Ovary (tissue), 9 donors: Measurements from ENCODE around the gene KCNAB2. TPM values are rescaled to one million over a fixed set of nuclear protein-coding genes. Genes with fewer than 3 reads are reported as not detected.

Experiments
- DNase-seq, 5 donors: peaks; one replicate each; pipeline ENCODE4 v3.0.0-alpha.2; 2019 to 2020
- H3K27ac ChIP-seq, 2 donors: fragments of 200-600 bp; one replicate each; pipeline versions ENCODE4 v1.5.1 to v1.8.0; 2019 to 2022
- H3K27me3 ChIP-seq: fragments of 200-600 bp; one replicate; pipeline ENCODE4 v1.8.0; 2022
- H3K36me3 ChIP-seq: fragments of 200-600 bp; sonication (generic); one replicate; pipeline ENCODE4 v1.5.1; 2019
- H3K4me1 ChIP-seq: one replicate; pipeline ENCODE4 v1.8.1; 2013; ENCODE audit warnings: mild to moderate bottlenecking, moderate library complexity; ENCODE audit not compliant: insufficient read depth
- H3K4me3 ChIP-seq: fragments of 200-600 bp; sonication (generic); one replicate; pipeline ENCODE4 v1.5.1; 2017
- H3K9me3 ChIP-seq, 2 donors: fragments of 200-600 bp in 1 of 2; sonication (generic) in 1 of 2; one replicate each; pipeline versions ENCODE4 v1.5.1 to v1.8.1; 2013 to 2019; ENCODE audit warnings: mild to moderate bottlenecking in 1 of 2, moderate library complexity in 1 of 2
- EP300 ChIP-seq: sonication (generic); formaldehyde crosslinking; IDR thresholded peaks from one replicate; pipeline ENCODE4 v1.6.1; 2017; ENCODE audit warnings: antibody characterized with exemption
- POLR2A ChIP-seq: fragments of 450-650 bp; IDR thresholded peaks from one replicate; pipeline ENCODE4 v1.6.1; 2017; ENCODE audit warnings: antibody characterized with exemption, mild to moderate bottlenecking, moderate library complexity
- WGBS, 3 donors: extraction: QIAGEN DNeasy Blood & Tissue Kit in 1 of 3; methylation state at CpG; one replicate each; pipeline versions ENCODE4 v1.1.5 to v1.1.7; 2013 to 2017; 5-methylcytosine and 5-hydroxymethylcytosine counted together
- intact Hi-C, 4 donors: fragments of 100-400 bp; cut with DNase I; formaldehyde crosslinking; loops; one replicate each; pipeline versions ENCODE4 v1.11.0 to v1.15.1; 2022 to 2023
- polyA plus RNA-seq, 2 donors: library from polyadenylated mRNA; stranded (reverse); fragments of 200-250 nt in 1 of 2; fragments of 350-450 nt in 1 of 2; fragmentation: Illumina TruSeq in 1 of 2; extraction: RNeasy Lipid Tissue Mini Kit (QIAGEN cat#74804) in 1 of 2; gene quantifications; one replicate each; pipeline ENCODE4 v1.2.3, GENCODE V29; 2013 to 2014
- total RNA-seq, 7 donors: library from RNA; depleted of rRNA in 2 of 7; stranded (reverse); fragments of >200 nt in 2 of 7; fragmentation: NEBNext Ultra II Directional in 3 of 7; extraction: Animal tissue kit (Norgen Biotek cat#: 25700) in 3 of 7; gene quantifications; one replicate each; pipeline versions ENCODE4 v1.1.0 to v1.2.4, GENCODE V29; 2016 to 2023
- TF ChIP-seq, protein P1 (sequence below), 3 donors: fragments of 450-650 bp in 2 of 3; fragments of 200-600 bp in 1 of 3; IDR thresholded peaks; one replicate each; pipeline versions ENCODE4 v1.5.1 to v1.8.0; 2016 to 2022; ENCODE audit warnings: antibody characterized with exemption in 3 of 3, mild to moderate bottlenecking in 1 of 3
- donor health status: DM: no; HTN: no; CAD: no; lungs with moderate emphysema.
- donor health status: DM: no; HTN: no; CAD: no.
- donor health status: Bipolar disorder and iron deficiency.
- donor health status: DM: yes; HTN: yes; CAD: no.
- donor health status: DM: no; HTN: no; CAD: no.
- donor health status: DM: yes; HTN: yes; CAD: no.

Gene KCNAB2
- total and polyA plus RNA-seq, 9 donors = 2.9 to 18.3 (median 7.1) TPM

DNA sequence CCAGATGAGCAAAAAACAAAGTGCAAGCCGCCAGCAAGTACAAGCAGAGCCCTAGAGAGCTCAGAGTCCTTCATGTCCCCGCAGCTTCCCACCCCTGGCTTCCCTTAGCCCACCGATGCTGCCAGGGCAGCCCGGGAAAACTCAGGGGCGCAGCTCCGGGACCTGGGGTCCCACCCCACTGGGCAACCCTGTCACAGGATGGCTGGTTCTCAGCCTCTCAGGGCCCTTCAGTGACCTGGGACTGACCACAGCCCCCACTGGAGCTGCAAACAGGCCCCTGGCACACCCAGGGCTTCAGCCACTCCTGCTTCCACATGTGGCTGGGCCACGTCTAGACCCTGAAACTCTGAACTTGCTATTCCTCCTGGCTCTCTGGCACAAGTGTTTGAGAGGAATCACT, 84.9 kb downstream of the KCNAB2 start:
- TF ChIP-seq, protein P1, sequence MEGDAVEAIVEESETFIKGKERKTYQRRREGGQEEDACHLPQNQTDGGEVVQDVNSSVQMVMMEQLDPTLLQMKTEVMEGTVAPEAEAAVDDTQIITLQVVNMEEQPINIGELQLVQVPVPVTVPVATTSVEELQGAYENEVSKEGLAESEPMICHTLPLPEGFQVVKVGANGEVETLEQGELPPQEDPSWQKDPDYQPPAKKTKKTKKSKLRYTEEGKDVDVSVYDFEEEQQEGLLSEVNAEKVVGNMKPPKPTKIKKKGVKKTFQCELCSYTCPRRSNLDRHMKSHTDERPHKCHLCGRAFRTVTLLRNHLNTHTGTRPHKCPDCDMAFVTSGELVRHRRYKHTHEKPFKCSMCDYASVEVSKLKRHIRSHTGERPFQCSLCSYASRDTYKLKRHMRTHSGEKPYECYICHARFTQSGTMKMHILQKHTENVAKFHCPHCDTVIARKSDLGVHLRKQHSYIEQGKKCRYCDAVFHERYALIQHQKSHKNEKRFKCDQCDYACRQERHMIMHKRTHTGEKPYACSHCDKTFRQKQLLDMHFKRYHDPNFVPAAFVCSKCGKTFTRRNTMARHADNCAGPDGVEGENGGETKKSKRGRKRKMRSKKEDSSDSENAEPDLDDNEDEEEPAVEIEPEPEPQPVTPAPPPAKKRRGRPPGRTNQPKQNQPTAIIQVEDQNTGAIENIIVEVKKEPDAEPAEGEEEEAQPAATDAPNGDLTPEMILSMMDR (IDR thresholded peaks at IDR 0.05) = no peak
- TF ChIP-seq POLR2A = no peak
- TF ChIP-seq EP300 = no peak
- DNase-seq = no peak

DNA sequence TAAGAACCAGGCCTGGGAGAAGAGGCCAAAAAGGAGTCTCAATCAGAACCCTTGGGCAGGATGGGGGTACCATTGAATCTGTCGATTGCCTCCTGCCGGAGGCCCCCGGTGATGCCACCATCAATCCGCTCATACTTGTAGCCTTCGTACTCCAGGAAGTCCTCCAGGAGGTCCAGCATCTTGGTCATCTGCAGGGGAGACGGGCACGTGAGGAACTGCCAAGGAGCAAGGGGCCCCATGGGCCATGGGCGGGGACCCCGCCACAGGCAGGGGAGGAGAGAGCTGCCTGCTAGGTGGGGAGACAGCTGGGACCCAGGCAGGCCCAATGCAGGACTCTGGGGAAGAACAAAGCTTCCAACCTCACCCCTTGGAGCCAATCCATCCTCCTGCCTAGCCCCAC, 85.9 kb downstream of the KCNAB2 start:
- Histone ChIP-seq H3K4me3 (no peak overlapping the region), H3K27ac (no peak overlapping the region), H3K9me3 (no peaks in the 10 kb centered on the region), H3K27me3 (no peaks in the 10 kb centered on the region), H3K4me1 (peaks cover 3% of the 10 kb centered on the region), H3K36me3 (no peaks in the 10 kb centered on the region)
- no peak for TF ChIP-seq EP300
- TF ChIP-seq, protein P1 (IDR thresholded peaks at IDR 0.05) = no peak
- no peak for TF ChIP-seq POLR2A
- no peak for DNase-seq
- 88 to 89% (median 88%) methylated on average over 9 of the region's 9 CpGs for WGBS, 3 donors
- intact Hi-C loops = no loop called here

More for the DNA sequence above, 84.9 kb downstream of the KCNAB2 start:
- Histone ChIP-seq H3K27ac (no peak overlapping the region), H3K4me1 (peaks cover 3% of the 10 kb centered on the region), H3K9me3 (no peaks in the 10 kb centered on the region), H3K36me3 (no peaks in the 10 kb centered on the region), H3K4me3 (no peak overlapping the region), H3K27me3 (no peaks in the 10 kb centered on the region)
- intact Hi-C loops = no loop called here
- 65 to 84% (median 75%) methylated on average over 2 to 7 of the region's 7 CpGs for WGBS, 3 donors

DNA sequence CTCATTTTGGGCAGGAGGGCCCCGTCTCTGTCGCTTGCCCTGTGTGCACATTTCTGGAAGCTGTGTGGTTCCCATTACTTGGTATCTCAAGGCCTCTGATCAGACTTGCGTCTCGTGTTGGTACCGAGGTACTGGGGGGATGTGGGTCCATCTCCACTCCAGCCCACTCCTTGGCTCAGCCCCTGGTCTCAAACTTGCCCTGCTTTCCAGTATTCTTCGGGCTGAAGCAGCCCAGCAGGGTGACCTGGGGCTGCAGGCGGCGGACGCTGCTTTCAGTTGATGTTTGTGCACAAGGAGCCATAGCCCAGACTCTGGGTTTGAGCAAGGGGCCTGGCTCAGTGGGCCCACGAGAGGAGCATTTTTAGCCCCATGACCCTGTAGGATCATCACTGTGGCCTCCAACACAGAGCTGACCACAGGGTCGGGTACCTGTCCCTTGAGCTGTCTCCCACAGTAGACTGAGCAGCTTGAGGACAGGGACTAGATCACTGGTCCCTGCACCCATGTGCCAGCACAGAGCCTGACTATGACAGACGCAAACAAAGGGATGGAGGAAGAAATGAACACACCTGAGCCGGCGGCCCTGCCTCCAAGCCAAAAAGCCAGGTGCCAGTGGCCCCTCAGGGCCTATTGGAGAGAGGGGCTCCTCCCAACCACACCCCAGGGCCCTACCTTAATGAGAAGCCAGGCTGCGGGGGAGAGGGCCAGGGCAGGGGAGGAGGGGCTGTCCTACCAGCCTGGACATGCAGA, 87.6 kb downstream of the KCNAB2 start:
- 82 to 89% (median 83%) methylated on average over 15 of the region's 15 CpGs for WGBS, 3 donors
- no peak for TF ChIP-seq EP300
- TF ChIP-seq, protein P1 (IDR thresholded peaks at IDR 0.05) = no peak
- no peak for TF ChIP-seq POLR2A
- no peaks in the 10 kb centered on the region for H3K36me3 ChIP-seq
- intact Hi-C loops = no loop called here
- DNase-seq = no peak
- no peak overlapping the region for H3K4me3 ChIP-seq
- no peaks in the 10 kb centered on the region for H3K27me3 ChIP-seq
- H3K9me3 ChIP-seq = no peaks in the 10 kb centered on the region
- H3K4me1 ChIP-seq = no peaks in the 10 kb centered on the region
- no peak overlapping the region for H3K27ac ChIP-seq

DNA sequence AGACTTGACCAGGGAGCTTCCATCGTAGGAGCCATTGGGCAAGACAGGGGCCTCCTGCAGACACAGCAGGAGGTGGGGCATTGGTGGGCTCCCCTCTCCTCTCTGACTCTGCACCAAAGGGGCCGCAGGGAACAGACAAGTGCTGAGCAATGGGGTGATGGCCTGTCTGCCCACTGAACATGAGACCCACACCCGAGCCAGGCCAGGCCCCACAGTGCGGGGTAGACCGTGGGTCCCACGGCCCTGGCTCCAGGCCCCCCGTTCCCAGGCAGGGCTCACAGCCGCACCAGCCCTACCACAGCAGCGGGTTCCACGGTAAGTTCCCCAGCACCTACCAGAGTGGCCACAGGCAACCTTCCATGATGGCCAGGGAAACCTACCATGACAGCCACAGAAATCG, 88.5 kb downstream of the KCNAB2 start:
- DNase-seq = no peak
- Histone ChIP-seq H3K9me3 (no peaks in the 10 kb centered on the region), H3K4me3 (no peak overlapping the region), H3K27me3 (no peaks in the 10 kb centered on the region), H3K36me3 (no peaks in the 10 kb centered on the region), H3K4me1 (no peaks in the 10 kb centered on the region), H3K27ac (no peak overlapping the region)
- 87 to 92% (median 89%) methylated on average over 7 to 11 of the region's 11 CpGs for WGBS, 3 donors
- intact Hi-C loops = no loop called here
- TF ChIP-seq, protein P1 (IDR thresholded peaks at IDR 0.05) = no peak
- TF ChIP-seq POLR2A (no peak), EP300 (no peak)
